ENCODE measurements around the gene GDF9.

DNA sequence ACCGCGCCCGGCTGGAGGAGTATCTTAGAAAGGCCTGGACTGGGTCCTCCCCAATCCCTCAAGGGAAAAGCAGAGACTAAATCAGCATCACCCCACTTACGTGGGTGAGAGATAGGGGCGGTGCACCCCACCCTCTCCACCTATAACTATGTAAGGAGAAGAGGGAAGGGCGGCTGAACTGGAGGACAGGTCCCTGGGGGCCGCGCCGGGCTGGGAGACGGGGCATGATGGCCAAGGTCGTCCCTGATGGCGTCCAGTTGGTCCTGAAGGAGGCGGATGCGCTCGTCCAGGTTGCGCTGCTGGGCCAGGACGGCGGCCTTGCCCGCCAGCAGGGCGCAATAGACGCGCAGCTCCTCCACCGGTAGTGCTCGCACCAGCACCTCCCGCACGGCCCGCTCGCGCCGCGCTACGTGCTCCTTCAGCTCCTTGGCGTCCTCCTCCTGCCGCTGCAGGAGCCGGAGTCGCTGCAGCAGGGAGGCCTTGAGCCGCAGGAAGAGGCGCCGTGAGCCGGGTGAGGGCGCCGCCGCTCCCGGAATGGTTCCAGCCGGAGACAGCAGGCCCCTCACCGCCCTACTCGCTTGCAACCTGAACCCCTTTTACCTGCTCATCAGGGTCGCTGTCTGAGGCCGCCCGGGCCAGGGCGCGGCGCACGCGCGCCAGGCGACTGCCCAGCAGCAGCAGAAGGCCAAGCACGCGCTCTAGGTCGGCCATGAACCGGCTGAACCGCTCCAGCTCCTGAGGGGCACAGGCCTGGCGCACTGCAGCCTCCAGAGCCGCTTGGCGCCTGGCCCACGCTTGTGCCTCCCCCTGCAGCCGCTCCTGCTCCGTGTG is 43.4 kb downstream of the GDF9 start:
- TF ChIP-seq, protein P1, sequence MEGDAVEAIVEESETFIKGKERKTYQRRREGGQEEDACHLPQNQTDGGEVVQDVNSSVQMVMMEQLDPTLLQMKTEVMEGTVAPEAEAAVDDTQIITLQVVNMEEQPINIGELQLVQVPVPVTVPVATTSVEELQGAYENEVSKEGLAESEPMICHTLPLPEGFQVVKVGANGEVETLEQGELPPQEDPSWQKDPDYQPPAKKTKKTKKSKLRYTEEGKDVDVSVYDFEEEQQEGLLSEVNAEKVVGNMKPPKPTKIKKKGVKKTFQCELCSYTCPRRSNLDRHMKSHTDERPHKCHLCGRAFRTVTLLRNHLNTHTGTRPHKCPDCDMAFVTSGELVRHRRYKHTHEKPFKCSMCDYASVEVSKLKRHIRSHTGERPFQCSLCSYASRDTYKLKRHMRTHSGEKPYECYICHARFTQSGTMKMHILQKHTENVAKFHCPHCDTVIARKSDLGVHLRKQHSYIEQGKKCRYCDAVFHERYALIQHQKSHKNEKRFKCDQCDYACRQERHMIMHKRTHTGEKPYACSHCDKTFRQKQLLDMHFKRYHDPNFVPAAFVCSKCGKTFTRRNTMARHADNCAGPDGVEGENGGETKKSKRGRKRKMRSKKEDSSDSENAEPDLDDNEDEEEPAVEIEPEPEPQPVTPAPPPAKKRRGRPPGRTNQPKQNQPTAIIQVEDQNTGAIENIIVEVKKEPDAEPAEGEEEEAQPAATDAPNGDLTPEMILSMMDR (IDR thresholded peaks at IDR 0.05), result no peak
- no peak for TF ChIP-seq POLR2A (IDR thresholded peaks at IDR 0.05)
